AG08395 (cell line): ENCODE measurements around the gene SLC38A1.
"Not testable (repeated sequence)": the region's sequence is repeated elsewhere in the genome, so short reads cannot be mapped to it uniquely, and the experiment has no call there.

Source experiments
- DNase-seq: peaks from one replicate; pipeline ENCODE4 v3.0.0; 2012; ENCODE audit warnings: mixed read lengths, low spot score

Gene SLC38A1

GRCh38 chr12:46268583-46269428 is at the start of gene SLC38A1:
TSS of gene SLC38A1 (minus strand) at chr12:46269043. CDS start at chr12:46239800, 29,243 bp downstream.
- DNase-seq, result peak; percentile 69

GRCh38 chr12:46318037-46318436 is 49.2 kb upstream of the SLC38A1 start:
- no peak for DNase-seq

- DNase-seq, result no peak
These were observed 35.2 kb upstream of the SLC38A1 start for GRCh38 chr12:46304070-46304469.

- DNase-seq, result peak; percentile 25
These were observed 34.3 kb upstream of the SLC38A1 start for GRCh38 chr12:46303039-46303666.

GRCh38 chr12:46300910-46301309 is 32.1 kb upstream of the SLC38A1 start:
- DNase-seq, result no peak

GRCh38 chr12:46299851-46300250 is 31.0 kb upstream of the SLC38A1 start:
- DNase-seq, result no peak

GRCh38 chr12:46298261-46298660 is 29.4 kb upstream of the SLC38A1 start:
- no peak for DNase-seq

GRCh38 chr12:46296822-46297221 is 28.0 kb upstream of the SLC38A1 start:
- no peak for DNase-seq

DNA sequence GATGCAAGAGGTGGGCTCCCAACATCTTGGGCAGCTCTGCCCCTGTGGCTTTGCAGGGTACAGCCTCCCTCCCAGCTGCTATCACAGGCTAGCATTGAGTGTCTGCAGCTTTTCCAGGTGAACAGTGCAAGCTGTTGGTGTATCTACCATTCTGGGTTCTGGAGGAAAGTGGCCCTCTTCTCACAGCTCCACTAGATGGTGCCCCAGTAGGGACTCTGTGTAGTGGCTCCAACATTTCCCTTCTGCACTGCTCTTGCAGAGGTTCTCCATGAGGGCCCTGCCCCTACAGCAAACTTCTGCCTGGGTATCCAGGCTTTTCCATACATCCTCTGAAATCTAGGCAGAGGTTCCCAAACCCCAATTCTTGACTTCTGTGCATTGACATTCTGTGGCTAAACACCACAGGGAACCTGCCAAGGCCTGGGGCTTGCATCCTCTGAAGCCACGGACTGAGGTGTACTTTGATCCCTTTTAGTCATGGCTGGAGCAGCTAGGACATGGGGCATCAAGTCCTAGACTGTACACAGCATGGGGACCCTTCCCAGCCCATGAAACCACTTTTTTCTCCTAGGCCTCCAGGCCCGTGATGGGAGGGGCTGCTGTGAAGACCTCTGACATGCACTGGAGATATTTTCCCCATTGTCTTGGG is 24.0 kb upstream of the SLC38A1 start:
- no peak for DNase-seq

- DNase-seq, result not testable (repeated sequence)
These were observed 23.1 kb upstream of the SLC38A1 start for GRCh38 chr12:46291953-46292352.

DNA sequence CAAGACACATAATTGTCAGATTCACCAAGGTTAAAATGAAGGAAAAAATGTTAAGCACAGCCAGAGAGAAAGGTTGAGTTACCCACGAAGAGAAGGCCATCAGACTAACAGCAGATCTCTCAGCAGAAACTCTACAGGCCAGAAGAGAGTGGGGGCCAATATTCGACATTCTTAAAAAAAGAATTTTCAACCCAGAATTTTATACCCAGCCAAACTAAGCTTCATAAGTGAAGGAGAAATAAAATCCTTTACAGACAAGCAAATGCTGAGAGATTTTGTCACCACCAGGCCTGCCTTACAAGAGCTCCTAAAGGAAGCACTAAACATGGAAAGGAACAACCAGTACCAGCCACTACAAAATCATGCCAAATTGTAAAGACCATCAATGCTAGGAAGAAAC is 16.3 kb upstream of the SLC38A1 start:
- not testable (repeated sequence) for DNase-seq

DNA sequence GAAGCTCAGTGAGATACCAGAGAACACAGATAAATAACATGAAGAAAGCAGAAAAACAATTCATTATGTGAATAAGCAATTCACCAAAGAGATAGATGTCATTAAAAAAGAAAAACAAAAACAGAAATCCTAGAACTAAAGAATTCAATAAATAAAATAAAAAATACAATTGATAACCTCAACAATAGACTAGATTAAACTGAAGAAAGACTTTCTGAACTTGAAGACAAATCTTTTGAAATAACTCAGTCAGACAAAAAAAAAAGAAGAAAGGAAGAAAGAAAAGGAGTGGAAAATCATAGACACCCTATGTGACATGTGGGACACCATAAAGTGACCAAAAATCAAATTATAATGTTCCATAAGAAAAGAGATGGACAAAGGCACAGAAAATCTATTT is 14.0 kb upstream of the SLC38A1 start:
- no peak for DNase-seq

DNA sequence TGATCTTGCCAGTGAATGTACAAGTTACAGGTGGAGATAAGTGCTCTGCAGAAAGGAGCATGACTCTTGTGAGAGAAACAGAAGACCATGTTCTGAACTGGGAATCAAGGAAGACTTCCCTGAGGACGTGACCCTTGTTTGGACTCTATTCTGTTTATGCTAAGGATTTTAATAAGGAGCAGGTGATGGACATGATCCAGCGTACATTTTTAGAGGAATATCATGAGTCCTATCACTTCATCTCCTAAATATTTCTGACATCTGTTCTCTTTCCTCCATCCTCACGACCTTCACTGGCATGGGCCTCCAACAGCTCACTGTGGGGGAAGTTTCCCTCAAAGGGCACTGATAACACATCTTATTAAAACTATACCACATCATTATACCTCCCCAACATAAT is 7.9 kb upstream of the SLC38A1 start:
- DNase-seq, result no peak

GRCh38 chr12:46271863-46272262 is 3.0 kb upstream of the SLC38A1 start:
- DNase-seq, result no peak

GRCh38 chr12:46269429-46270241 is 792 bp upstream of the SLC38A1 start:
- peak; percentile 15 for DNase-seq

- DNase-seq, result peak; percentile 32
These were observed 839 bp downstream of the SLC38A1 start for GRCh38 chr12:46267825-46268582.

- DNase-seq, result no peak
These were observed 1.3 kb downstream of the SLC38A1 start for GRCh38 chr12:46267575-46267824.

- DNase-seq, result peak; percentile 38
These were observed 1.8 kb downstream of the SLC38A1 start for GRCh38 chr12:46266869-46267574.

DNA sequence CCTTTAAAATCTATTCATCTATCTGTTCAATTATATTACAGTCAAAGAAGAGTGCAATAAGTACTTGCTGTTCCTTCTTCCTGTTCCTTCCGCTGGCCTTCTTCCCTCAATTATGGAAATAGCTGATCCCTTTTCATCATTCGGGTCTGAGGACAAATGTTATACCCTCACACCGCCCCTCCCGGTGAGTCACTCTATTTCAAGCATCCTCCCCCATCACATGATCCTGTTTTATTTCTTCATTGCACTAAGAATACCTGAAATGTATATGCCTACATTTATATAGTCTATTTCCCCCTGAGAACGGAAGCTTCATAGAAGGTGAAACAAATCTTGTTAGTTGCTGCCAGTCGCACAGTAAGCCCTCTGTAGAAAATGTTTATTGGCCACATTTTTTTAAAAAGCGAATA is 2.5 kb downstream of the SLC38A1 start:
- no peak for DNase-seq

- no peak for DNase-seq
These were observed 3.1 kb downstream of the SLC38A1 start for GRCh38 chr12:46265734-46266133.

DNA sequence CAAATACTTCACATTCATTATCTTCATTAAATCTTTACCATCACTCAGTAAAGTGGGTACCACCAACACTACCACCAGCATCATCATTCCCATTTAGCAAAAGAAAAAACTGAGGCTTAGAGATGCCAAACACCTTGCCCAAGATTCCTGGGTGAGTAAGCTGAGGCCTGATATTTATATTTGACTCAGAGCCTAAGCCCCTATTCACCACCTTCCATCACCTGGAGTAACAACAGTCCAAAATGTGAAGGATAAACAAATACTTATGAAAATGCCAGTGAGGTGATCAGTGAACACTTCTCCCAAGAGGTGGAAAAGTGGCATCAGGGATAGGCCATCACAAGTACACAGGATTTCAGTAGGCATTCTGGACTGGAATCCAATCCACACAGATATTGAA is 3.7 kb downstream of the SLC38A1 start:
- DNase-seq, result no peak
